PFSK-1 (cell line): ENCODE results near the gene OLFML2A.

Source experiments
- POLR2AphosphoS5 ChIP-seq: IDR thresholded peaks from 2 replicates; pipeline ENCODE4 v1.6.1; 2012; ENCODE audit warnings: low read depth, mild to moderate bottlenecking, control low read depth, low read length, moderate library complexity
- TAF1 ChIP-seq: IDR thresholded peaks from 2 replicates; pipeline ENCODE4 v1.6.1; 2012; ENCODE audit warnings: low read length, control low read depth, borderline replicate concordance; ENCODE audit not compliant: insufficient read depth
- TF ChIP-seq, protein P1 (sequence below), 2 experiments: IDR thresholded peaks; 2 replicates each; pipeline versions ENCODE4 v1.6.1 to v1.8.0; 2011 to 2012; ENCODE audit warnings: low read depth in 2 of 2, low read length in 2 of 2, control low read depth in 1 of 2, inconsistent platforms in 1 of 2, mild to moderate bottlenecking in 1 of 2, moderate library complexity in 1 of 2; ENCODE audit not compliant: insufficient read depth in 1 of 2

DNA sequence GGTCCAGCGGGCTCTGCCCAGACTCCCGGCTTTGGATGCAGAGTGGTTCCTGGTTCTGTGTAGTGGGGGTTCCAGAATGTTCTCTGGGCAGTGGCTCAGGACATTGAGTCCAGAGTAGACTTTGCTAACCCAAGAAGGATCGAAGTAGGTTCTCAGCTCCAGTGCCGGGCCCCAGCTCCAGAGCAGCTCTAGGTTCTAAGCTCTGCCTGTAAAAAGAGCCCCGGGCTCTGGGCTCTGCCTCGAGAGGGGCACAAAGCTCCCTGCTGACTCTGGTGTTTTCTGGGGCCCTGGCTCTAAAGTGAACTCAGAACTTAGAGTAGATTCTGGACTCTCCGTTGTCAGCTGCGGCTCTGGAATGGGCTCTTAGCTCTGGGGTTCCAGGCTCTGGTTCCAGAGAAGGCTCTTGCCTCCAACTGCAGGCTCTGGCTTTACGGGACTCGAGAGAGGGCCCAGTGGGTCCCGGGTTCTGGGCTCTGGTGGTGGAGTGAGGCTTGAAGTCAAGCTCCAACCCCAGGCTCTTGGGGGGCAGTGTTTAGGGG, 76.7 kb downstream of the OLFML2A start:
- TF ChIP-seq POLR2AphosphoS5 = no peak
- no peak for TF ChIP-seq TAF1
- TF ChIP-seq, protein P1, sequence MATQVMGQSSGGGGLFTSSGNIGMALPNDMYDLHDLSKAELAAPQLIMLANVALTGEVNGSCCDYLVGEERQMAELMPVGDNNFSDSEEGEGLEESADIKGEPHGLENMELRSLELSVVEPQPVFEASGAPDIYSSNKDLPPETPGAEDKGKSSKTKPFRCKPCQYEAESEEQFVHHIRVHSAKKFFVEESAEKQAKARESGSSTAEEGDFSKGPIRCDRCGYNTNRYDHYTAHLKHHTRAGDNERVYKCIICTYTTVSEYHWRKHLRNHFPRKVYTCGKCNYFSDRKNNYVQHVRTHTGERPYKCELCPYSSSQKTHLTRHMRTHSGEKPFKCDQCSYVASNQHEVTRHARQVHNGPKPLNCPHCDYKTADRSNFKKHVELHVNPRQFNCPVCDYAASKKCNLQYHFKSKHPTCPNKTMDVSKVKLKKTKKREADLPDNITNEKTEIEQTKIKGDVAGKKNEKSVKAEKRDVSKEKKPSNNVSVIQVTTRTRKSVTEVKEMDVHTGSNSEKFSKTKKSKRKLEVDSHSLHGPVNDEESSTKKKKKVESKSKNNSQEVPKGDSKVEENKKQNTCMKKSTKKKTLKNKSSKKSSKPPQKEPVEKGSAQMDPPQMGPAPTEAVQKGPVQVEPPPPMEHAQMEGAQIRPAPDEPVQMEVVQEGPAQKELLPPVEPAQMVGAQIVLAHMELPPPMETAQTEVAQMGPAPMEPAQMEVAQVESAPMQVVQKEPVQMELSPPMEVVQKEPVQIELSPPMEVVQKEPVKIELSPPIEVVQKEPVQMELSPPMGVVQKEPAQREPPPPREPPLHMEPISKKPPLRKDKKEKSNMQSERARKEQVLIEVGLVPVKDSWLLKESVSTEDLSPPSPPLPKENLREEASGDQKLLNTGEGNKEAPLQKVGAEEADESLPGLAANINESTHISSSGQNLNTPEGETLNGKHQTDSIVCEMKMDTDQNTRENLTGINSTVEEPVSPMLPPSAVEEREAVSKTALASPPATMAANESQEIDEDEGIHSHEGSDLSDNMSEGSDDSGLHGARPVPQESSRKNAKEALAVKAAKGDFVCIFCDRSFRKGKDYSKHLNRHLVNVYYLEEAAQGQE (IDR thresholded peaks at IDR 0.05; ENCODE audit: insufficient read depth in 1 of 2, low read depth in 2 of 2, low read length in 2 of 2) = no peak
